Measurements from ENCODE around the gene MED14.

GRCh38 chrX:40644821-40645358 is 90.5 kb downstream of the MED14 start:
- TF ChIP-seq, protein P1, sequence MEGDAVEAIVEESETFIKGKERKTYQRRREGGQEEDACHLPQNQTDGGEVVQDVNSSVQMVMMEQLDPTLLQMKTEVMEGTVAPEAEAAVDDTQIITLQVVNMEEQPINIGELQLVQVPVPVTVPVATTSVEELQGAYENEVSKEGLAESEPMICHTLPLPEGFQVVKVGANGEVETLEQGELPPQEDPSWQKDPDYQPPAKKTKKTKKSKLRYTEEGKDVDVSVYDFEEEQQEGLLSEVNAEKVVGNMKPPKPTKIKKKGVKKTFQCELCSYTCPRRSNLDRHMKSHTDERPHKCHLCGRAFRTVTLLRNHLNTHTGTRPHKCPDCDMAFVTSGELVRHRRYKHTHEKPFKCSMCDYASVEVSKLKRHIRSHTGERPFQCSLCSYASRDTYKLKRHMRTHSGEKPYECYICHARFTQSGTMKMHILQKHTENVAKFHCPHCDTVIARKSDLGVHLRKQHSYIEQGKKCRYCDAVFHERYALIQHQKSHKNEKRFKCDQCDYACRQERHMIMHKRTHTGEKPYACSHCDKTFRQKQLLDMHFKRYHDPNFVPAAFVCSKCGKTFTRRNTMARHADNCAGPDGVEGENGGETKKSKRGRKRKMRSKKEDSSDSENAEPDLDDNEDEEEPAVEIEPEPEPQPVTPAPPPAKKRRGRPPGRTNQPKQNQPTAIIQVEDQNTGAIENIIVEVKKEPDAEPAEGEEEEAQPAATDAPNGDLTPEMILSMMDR (IDR thresholded peaks at IDR 0.05): no peak
- TF ChIP-seq POLR2AphosphoS5 (IDR thresholded peaks at IDR 0.05) (peak; percentile 10), POLR2A (IDR thresholded peaks at IDR 0.05) (no peak)
